Measurements from ENCODE around the gene NCK1. TPM values are rescaled to one million over a fixed set of nuclear protein-coding genes. Genes with fewer than 3 reads are reported as not detected.
A peak's percentile ranks its signal among the peaks of the same experiment; 100 is the strongest.

The NCK1 gene
- 42.6 and 244 TPM in 2 replicates for total RNA-seq (ENCODE audit: low replicate concordance)

GRCh38 chr3:136861890-136862616, at the start of gene NCK1:
Gene NCK1 (plus strand): TSS chr3:136862208. CDS start chr3:136928002, 65,794 bp downstream.
- peak; percentile 97 for DNase-seq (ENCODE audit: low read depth)
- no peak for TF ChIP-seq CTCF (IDR thresholded peaks at IDR 0.05; ENCODE audit: insufficient read depth, low read length)
- peak within 1 kb of the TSS; percentile 92 for H3K4me3 ChIP-seq (ENCODE audit: low read depth, low read length)

GRCh38 chr3:136817448-136817847, 44.6 kb upstream of the NCK1 start:
- TF ChIP-seq CTCF (IDR thresholded peaks at IDR 0.05; ENCODE audit: insufficient read depth, low read length) = no peak
- H3K4me3 ChIP-seq (ENCODE audit: low read depth, low read length) = no peak overlapping the region
- DNase-seq (ENCODE audit: low read depth) = peak; percentile 21

- no peak for TF ChIP-seq CTCF (IDR thresholded peaks at IDR 0.05; ENCODE audit: insufficient read depth, low read length)
- peak; percentile 76 for DNase-seq (ENCODE audit: low read depth)
- peak overlapping the region; percentile 69 for H3K4me3 ChIP-seq (ENCODE audit: low read depth, low read length)
Measured at GRCh38 chr3:136818191-136818768, 43.7 kb upstream of the NCK1 start.

GRCh38 chr3:136818769-136819391, 43.1 kb upstream of the NCK1 start, which contains the start of gene SLC35G2:
Gene SLC35G2 (plus strand): TSS chr3:136819126. CDS start chr3:136854461, 35,335 bp downstream.
- no peak for TF ChIP-seq CTCF (IDR thresholded peaks at IDR 0.05; ENCODE audit: insufficient read depth, low read length)
- H3K4me3 ChIP-seq (ENCODE audit: low read depth, low read length) = peak within 1 kb of the TSS; percentile 69
- peak; percentile 46 for DNase-seq (ENCODE audit: low read depth)

GRCh38 chr3:136819392-136819730, 42.6 kb upstream of the NCK1 start:
- no peak for TF ChIP-seq CTCF (IDR thresholded peaks at IDR 0.05; ENCODE audit: insufficient read depth, low read length)
- DNase-seq (ENCODE audit: low read depth) = peak; percentile 83
- H3K4me3 ChIP-seq (ENCODE audit: low read depth, low read length) = peak overlapping the region; percentile 69

- TF ChIP-seq CTCF (IDR thresholded peaks at IDR 0.05; ENCODE audit: insufficient read depth, low read length) = no peak
- H3K4me3 ChIP-seq (ENCODE audit: low read depth, low read length) = peak overlapping the region; percentile 69
- DNase-seq (ENCODE audit: low read depth) = peak; percentile 59
Measured at GRCh38 chr3:136819731-136820679, 42.0 kb upstream of the NCK1 start.
